Stomach (tissue), 4 donors: ENCODE data around the gene GTPBP4.

Experiments used
- EP300 ChIP-seq: sonication (generic); formaldehyde crosslinking; IDR thresholded peaks from one replicate; pipeline ENCODE4 v1.6.1; 2017; ENCODE audit warnings: antibody characterized with exemption
- POLR2A ChIP-seq, 4 donors: fragments of 450-650 bp; IDR thresholded peaks; one replicate each; pipeline ENCODE4 v1.6.1; 2016; ENCODE audit warnings: antibody characterized with exemption in 4 of 4, control low read depth in 2 of 4, mild to moderate bottlenecking in 1 of 4, moderate library complexity in 1 of 4
- POLR2AphosphoS5 ChIP-seq, 3 donors: sonication (generic); formaldehyde crosslinking; IDR thresholded peaks; one replicate each; pipeline ENCODE4 v1.6.1; 2016; ENCODE audit warnings: antibody characterized with exemption in 3 of 3
- TF ChIP-seq, protein P1 (sequence below), 7 experiments: fragments of 450-650 bp in 4 of 7; fragments of 200-600 bp in 3 of 7; sonication (generic) in 3 of 7; IDR thresholded peaks; one replicate each; pipeline ENCODE4 v1.5.1; 2016 to 2019; ENCODE audit warnings: antibody characterized with exemption in 7 of 7, control low read depth in 2 of 7, mild to moderate bottlenecking in 1 of 7

DNA sequence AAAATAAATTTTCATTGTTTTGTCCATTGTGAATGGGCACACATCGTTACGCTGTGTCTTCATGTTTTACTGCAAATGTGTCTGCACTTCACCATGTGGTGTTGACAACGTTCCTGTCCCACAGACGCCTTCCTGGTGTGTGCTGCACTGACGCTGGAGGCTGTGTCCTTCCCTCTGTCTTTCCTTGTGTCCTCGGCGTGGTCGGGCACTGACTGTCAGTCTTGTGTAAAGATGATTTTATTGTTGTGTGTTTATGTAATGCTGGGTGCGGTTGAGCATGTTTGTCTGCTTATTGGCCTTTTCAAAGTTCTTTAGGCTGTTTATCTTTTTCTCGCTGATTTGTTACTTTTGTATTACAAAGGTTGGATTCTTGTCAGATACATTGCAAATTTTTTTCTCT is 19.3 kb downstream of the GTPBP4 start:
- TF ChIP-seq, protein P1, sequence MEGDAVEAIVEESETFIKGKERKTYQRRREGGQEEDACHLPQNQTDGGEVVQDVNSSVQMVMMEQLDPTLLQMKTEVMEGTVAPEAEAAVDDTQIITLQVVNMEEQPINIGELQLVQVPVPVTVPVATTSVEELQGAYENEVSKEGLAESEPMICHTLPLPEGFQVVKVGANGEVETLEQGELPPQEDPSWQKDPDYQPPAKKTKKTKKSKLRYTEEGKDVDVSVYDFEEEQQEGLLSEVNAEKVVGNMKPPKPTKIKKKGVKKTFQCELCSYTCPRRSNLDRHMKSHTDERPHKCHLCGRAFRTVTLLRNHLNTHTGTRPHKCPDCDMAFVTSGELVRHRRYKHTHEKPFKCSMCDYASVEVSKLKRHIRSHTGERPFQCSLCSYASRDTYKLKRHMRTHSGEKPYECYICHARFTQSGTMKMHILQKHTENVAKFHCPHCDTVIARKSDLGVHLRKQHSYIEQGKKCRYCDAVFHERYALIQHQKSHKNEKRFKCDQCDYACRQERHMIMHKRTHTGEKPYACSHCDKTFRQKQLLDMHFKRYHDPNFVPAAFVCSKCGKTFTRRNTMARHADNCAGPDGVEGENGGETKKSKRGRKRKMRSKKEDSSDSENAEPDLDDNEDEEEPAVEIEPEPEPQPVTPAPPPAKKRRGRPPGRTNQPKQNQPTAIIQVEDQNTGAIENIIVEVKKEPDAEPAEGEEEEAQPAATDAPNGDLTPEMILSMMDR (IDR thresholded peaks at IDR 0.05), result no peak
- no peak for TF ChIP-seq POLR2AphosphoS5 (IDR thresholded peaks at IDR 0.05)
- no peak for TF ChIP-seq POLR2A (IDR thresholded peaks at IDR 0.05)
- no peak for TF ChIP-seq EP300
